ENCODE measurements around the gene PCSK7. TPM values are rescaled to one million over a fixed set of nuclear protein-coding genes. Genes with fewer than 3 reads are reported as not detected.

PCSK7 gene
- total and polyA plus RNA-seq, 2 of the 8 experiments (the other 6 are each of a cell fraction or from before 2014, with no cell fraction given): 23.4 to 38.5 TPM

GRCh38 chr11:117214404-117215110, 17.3 kb downstream of the PCSK7 start (continued):
- TF ChIP-seq CHD7 (IDR thresholded peaks at IDR 0.05; ENCODE audit: insufficient replicate concordance, low read length) (no peak), RXRA (IDR thresholded peaks at IDR 0.05; ENCODE audit: insufficient read depth, low read depth, low read length) (no peak)
- TF ChIP-seq, protein P1, sequence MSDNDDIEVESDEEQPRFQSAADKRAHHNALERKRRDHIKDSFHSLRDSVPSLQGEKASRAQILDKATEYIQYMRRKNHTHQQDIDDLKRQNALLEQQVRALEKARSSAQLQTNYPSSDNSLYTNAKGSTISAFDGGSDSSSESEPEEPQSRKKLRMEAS (IDR thresholded peaks at IDR 0.05): no peak

Measured in H1 (cell line).